ENCODE measurements around the gene TMEM150B.
"Not testable (repeated sequence)": the region's sequence is repeated elsewhere in the genome, so short reads cannot be mapped to it uniquely, and the experiment has no call there.

TMEM150B gene

DNA sequence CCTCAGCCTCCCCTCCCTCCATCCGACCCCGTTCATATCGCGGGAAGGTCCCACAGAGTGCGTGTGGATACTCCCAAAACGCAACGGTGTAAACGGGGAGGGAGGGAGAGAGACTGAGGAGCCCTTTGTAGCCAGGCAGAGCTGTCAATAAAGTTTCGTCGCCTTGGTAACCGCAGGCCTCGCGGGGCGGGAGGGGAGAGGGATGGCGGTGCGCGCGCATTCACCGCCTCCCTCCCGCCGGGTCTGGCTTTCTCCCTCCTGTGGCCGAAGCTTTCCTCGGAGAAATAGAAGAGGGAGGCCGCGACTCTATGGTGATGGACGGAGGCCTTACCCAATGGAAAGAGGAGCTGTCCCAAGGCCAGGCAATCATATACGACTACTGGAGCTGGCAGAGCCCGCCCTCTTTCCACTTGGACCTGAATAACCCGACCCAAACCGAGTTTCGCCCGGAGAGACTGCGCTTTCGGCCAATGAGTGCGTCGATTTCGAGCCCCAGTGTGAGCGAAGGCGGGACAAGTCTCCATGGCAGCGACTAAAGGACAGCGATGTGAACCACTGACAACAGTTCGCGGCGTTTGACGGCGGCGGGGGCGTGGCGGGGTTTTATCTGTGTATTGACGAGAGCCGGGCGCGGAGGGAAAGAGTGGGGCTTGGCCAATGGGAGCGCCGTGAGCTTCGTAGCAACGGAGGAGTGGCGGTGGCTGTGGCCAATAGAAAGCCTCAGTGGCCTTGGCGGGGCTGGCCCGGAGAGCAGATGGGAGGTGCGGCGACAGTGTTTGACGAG lies 14.2 kb upstream of the TMEM150B start, which contains the start of gene KMT5C:
TSS of gene KMT5C (plus strand) at position 772 of the 784 bp plus-strand sequence. CDS start 2,061 bp downstream, outside the sequence.
- DNase-seq, result peak; percentile 100

DNA sequence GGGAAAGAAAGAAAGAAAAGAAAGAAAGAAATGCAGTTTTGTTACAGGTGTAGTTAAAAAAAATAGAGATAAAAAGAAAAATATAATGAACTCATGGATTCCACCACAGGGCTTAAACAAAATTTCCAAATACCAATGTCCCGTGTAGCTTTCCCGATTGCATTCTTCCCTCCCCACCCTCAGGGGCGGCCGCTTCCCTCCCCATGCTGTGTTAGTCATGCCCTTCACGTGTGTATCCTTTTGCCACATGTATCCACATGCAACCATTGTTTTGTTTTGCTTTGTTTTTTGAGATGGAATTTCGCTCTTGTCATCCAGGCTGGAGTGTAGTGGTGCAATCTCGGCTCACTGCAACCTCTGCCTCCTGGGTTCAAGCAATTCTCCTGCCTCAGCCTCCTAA lies 11.0 kb upstream of the TMEM150B start:
- peak; percentile 57 for DNase-seq

GRCh38 chr19:55333870-55334269 lies 8.7 kb upstream of the TMEM150B start:
- no peak for DNase-seq

GRCh38 chr19:55329791-55330190 lies 4.7 kb upstream of the TMEM150B start:
- DNase-seq, result peak; percentile 60

DNA sequence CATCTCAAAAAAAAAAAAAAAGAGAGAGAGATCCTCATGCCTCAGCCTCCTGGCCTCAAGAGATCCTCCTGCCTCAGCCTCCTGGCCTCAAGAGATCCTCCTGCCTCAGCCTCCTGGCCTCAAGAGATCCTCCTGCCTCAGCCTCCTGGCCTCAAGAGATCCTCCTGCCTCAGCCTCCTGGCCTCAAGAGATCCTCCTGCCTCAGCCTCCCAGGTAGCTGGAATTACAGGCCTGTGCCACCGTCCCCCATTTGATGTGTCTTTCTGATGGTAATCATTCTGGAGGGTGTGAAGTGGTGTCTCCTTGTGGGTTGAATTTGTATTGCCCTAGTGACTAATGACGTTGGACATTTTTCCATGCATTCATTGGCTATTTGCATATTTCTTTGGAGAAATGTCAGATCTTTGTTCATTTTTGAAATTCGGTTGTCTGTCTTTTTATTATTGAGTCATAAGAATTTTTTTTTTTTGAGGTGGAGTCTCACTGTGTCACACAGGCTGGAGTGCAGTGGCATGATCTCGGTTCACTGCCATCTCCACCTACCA lies 3.7 kb upstream of the TMEM150B start:
- DNase-seq, result not testable (repeated sequence)

DNA sequence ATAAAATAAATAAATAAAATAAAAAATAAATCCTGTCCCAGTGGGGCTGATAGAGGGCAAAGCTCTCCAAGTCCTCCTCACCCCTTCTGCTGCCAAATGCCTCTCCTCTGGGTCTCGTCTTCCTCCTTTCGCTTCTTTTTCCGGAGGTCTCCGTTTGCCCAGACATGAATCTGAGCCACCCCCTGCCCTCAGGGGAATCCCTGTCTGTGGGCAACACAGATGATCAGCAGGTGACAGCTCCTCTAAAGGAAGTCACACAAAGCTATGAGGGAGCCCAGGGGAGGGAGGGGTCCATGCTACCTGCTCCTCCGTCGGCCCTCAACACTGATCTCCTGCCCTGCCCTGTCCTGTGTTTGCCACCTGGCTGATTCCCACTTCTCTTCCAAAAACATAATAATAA lies 479 bp downstream of the TMEM150B start:
- no peak for DNase-seq

DNA sequence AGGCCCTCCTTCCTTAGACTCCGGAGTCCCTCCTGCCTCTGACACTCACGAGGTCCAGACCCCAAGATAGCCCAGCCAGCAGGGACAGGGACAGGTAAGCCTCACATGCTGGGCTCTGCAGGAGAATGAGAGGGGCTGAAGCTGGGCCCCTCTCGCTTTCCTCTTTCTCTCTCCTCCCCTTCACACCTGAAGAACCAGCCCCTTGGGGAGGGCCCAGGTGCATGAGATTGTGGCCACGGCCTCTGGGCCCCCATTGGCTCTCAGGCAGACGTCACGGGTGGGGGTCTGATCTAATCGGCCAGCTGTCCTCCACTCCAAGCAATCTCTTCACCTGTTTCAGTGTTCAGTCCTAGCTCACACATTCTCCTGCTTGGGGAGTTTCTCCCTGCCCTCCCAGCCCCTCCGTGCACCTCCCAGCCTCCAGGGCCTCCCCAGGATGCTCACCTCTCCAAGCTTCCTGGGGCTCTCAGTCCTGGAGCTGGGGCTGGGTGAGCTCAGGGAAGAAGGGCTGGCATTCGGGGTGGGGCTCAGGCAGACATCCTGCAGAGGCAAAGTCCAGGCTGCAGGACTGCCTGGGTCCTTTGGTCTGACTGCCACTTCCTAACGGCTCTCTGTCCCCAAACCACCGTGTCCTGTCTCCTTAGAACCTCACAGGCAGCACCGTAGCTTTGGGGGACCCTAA lies 2.8 kb downstream of the TMEM150B start:
- no peak for DNase-seq

- no peak for DNase-seq
Measured at GRCh38 chr19:55321466-55322137, 3.5 kb downstream of the TMEM150B start.

- no peak for DNase-seq
Measured at GRCh38 chr19:55320844-55321419, 4.2 kb downstream of the TMEM150B start.

- peak; percentile 55 for DNase-seq
Measured at GRCh38 chr19:55319785-55320184, 5.4 kb downstream of the TMEM150B start.

DNA sequence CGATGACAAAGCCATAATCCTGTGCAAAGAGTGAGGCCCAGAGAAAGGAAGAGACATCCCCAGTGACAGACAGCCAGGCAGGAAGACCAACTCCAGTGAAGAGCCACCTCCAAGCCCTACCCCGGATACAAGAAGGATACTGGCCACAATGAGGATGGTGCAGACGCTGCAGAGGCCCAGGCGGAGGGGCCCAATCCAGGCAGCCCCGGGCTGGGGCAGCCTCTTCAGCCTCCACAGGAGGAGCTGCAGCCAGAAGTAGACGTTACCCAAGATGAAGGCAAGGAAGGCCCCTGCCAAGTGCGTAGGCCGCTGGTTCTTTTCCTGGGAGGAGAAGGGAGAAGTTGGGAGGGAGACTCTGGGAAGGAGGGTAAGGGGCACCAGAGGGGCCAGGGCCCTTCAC lies 8.5 kb downstream of the TMEM150B start:
- DNase-seq, result no peak

GRCh38 chr19:55315956-55316525 lies 9.1 kb downstream of the TMEM150B start:
- DNase-seq, result no peak

GRCh38 chr19:55314396-55314795 lies 10.7 kb downstream of the TMEM150B start:
- DNase-seq, result no peak

GRCh38 chr19:55312621-55313512 lies 12.3 kb downstream of the TMEM150B start:
- no peak for DNase-seq

DNA sequence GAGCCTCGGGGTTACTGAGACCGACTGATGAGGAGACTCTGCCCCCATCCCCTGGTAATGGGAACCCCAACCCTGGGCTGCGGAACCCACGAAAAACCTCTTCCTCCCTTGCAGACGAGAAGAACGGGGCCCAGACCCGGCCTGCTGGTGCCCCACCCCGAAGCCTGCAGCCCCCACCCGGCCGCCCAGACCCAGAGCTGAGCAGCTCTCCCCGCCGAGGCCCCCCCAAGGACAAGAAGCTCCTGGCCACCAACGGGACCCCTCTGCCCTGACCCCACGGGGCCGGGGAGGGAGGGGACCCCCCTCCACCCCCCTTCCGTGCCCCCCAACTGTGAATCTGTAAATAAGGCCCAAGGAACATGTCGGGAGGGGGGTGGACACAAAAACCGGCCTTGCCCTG lies 13.3 kb downstream of the TMEM150B start:
- DNase-seq, result no peak

DNA sequence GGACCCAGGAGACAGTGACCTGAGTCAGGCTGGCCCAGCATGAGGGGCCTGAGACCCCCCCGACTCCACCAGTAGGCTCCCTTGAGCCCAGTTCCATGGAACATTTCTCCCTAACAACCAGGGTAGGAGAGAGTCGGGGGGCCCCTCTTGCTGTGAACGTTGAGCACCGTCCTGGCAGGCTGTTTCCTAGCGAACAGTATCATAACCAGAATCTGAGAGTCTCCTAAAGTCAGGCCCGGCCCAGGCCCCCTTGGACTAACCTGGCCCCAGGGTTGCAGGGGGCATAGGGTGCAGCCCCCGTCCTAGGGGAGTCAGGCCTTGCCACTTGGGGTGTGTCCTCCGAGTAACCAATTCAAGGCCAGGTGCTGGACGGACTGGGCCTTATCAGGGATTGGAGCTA lies 13.7 kb downstream of the TMEM150B start:
- no peak for DNase-seq

DNA sequence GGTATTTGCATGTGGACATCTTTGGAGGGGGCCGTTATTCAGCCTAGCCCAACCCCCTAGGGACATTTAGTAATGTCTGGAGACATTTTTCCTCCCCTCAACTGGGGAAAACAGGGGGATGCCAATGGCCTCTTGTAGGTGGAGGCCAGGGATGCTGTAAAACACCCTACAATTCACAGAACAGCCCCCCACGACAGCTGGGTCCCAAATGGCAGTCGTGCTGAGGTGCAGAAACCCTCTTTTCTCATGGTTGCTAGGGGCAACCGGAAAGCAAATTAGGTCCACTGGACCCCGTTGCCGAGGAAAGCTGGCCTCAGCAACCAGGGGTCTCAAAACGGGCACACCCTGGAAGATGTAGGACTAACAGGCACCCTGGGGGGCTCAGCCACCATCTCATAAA lies 14.6 kb downstream of the TMEM150B start:
- no peak for DNase-seq

GRCh38 chr19:55309448-55309847 lies 15.7 kb downstream of the TMEM150B start:
- DNase-seq, result no peak

GRCh38 chr19:55308281-55308680 lies 16.9 kb downstream of the TMEM150B start:
- DNase-seq, result no peak

- DNase-seq, result no peak
Measured at GRCh38 chr19:55306712-55307111, 18.4 kb downstream of the TMEM150B start.

- no peak for DNase-seq
Measured at GRCh38 chr19:55305983-55306562, 19.1 kb downstream of the TMEM150B start.
